ENCODE measurements around the gene CCND1.

- no peak for TF ChIP-seq CTCF (IDR thresholded peaks at IDR 0.05)
- no peak for TF ChIP-seq POLR2A (IDR thresholded peaks at IDR 0.05)
Measured at GRCh38 chr11:69682681-69683326, 41.8 kb downstream of the CCND1 start.

Measured in right lobe of liver (tissue), 4 donors.